ENCODE measurements around the gene CUEDC2.

The CUEDC2 gene

GRCh38 chr10:102475451-102476040 is 43.2 kb upstream of the CUEDC2 start:
- Histone ChIP-seq H3K9ac (ENCODE audit: low read length) (no peak overlapping the region), H3K27me3 (ENCODE audit: low read depth, low read length) (no peaks in the 10 kb centered on the region), H3K79me2 (ENCODE audit: low read length) (no peaks in the 10 kb centered on the region), H2AFZ (ENCODE audit: low read depth, low read length) (no peak overlapping the region), H3K36me3 (replicated peaks; ENCODE audit: low read depth, low read length) (no peaks in the 10 kb centered on the region), H3K4me2 (ENCODE audit: low read length) (no peak overlapping the region), H3K4me3 (ENCODE audit: low read length) (no peak overlapping the region), H3K4me1 (ENCODE audit: low read length) (no peaks in the 10 kb centered on the region), H4K20me1 (ENCODE audit: insufficient read depth, low read length) (no peaks in the 10 kb centered on the region), H3K9me3 (ENCODE audit: insufficient read depth, low read length) (no peaks in the 10 kb centered on the region), H3K27ac (ENCODE audit: low read length) (no peak overlapping the region)
- TF ChIP-seq CTCF (IDR thresholded peaks at IDR 0.05; ENCODE audit: low read depth, low read length) (no peak), EZH2phosphoT487 (IDR thresholded peaks at IDR 0.05; ENCODE audit: low read depth) (no peak)

GRCh38 chr10:102473445-102474331 is 41.3 kb upstream of the CUEDC2 start:
- no peak for TF ChIP-seq EZH2phosphoT487 (IDR thresholded peaks at IDR 0.05; ENCODE audit: low read depth)
- Histone ChIP-seq H3K36me3 (replicated peaks; ENCODE audit: low read depth, low read length) (no peaks in the 10 kb centered on the region), H3K9me3 (ENCODE audit: insufficient read depth, low read length) (no peaks in the 10 kb centered on the region), H2AFZ (ENCODE audit: low read depth, low read length) (no peak overlapping the region), H3K79me2 (ENCODE audit: low read length) (no peaks in the 10 kb centered on the region), H4K20me1 (ENCODE audit: insufficient read depth, low read length) (no peaks in the 10 kb centered on the region), H3K4me1 (ENCODE audit: low read length) (no peaks in the 10 kb centered on the region), H3K4me2 (ENCODE audit: low read length) (no peak overlapping the region), H3K4me3 (ENCODE audit: low read length) (no peak overlapping the region), H3K9ac (ENCODE audit: low read length) (no peak overlapping the region), H3K27me3 (ENCODE audit: low read depth, low read length) (no peaks in the 10 kb centered on the region), H3K27ac (ENCODE audit: low read length) (no peak overlapping the region)

GRCh38 chr10:102470579-102471546 is 38.5 kb upstream of the CUEDC2 start:
- Histone ChIP-seq H3K4me2 (ENCODE audit: low read length) (no peak overlapping the region), H4K20me1 (ENCODE audit: insufficient read depth, low read length) (no peaks in the 10 kb centered on the region), H3K36me3 (replicated peaks; ENCODE audit: low read depth, low read length) (no peaks in the 10 kb centered on the region), H3K4me3 (ENCODE audit: low read length) (no peak overlapping the region), H3K27me3 (ENCODE audit: low read depth, low read length) (no peaks in the 10 kb centered on the region), H3K9ac (ENCODE audit: low read length) (no peak overlapping the region), H3K27ac (ENCODE audit: low read length) (no peak overlapping the region), H3K79me2 (ENCODE audit: low read length) (no peaks in the 10 kb centered on the region), H3K9me3 (ENCODE audit: insufficient read depth, low read length) (no peaks in the 10 kb centered on the region), H3K4me1 (ENCODE audit: low read length) (no peaks in the 10 kb centered on the region), H2AFZ (ENCODE audit: low read depth, low read length) (no peak overlapping the region)
- TF ChIP-seq CTCF (IDR thresholded peaks at IDR 0.05; ENCODE audit: low read depth, low read length) (no peak), EZH2phosphoT487 (IDR thresholded peaks at IDR 0.05; ENCODE audit: low read depth) (no peak)

GRCh38 chr10:102468683-102469082 is 36.3 kb upstream of the CUEDC2 start:
- H2AFZ ChIP-seq (ENCODE audit: low read depth, low read length): no peak overlapping the region
- peaks cover 3% of the 10 kb centered on the region; the same call in 1 of the 2 replicates for H3K79me2 ChIP-seq (ENCODE audit: low read length)
- no peaks in the 10 kb centered on the region for H3K4me1 ChIP-seq (ENCODE audit: low read length)
- H3K27ac ChIP-seq (ENCODE audit: low read length): no peak overlapping the region
- no peak overlapping the region for H3K4me3 ChIP-seq (ENCODE audit: low read length)
- no peaks in the 10 kb centered on the region for H3K27me3 ChIP-seq (ENCODE audit: low read depth, low read length)
- no peak overlapping the region for H3K9ac ChIP-seq (ENCODE audit: low read length)
- H3K9me3 ChIP-seq (ENCODE audit: insufficient read depth, low read length): no peaks in the 10 kb centered on the region
- TF ChIP-seq EZH2phosphoT487 (IDR thresholded peaks at IDR 0.05; ENCODE audit: low read depth) (no peak), CTCF (IDR thresholded peaks at IDR 0.05; ENCODE audit: low read depth, low read length) (no peak)
- H3K36me3 ChIP-seq (replicated peaks; ENCODE audit: low read depth, low read length): no peaks in the 10 kb centered on the region
- H4K20me1 ChIP-seq (ENCODE audit: insufficient read depth, low read length): no peaks in the 10 kb centered on the region
- no peak overlapping the region for H3K4me2 ChIP-seq (ENCODE audit: low read length)

Measured in OCI-LY3 (cell line).